ENCODE data around the gene FLT3. TPM values are rescaled to one million over a fixed set of nuclear protein-coding genes. Genes with fewer than 3 reads are reported as not detected.

FLT3 gene
- total and polyA plus RNA-seq, 11 donors, result 0.09 to 0.48 (median 0.21) TPM; not detected in 2

DNA sequence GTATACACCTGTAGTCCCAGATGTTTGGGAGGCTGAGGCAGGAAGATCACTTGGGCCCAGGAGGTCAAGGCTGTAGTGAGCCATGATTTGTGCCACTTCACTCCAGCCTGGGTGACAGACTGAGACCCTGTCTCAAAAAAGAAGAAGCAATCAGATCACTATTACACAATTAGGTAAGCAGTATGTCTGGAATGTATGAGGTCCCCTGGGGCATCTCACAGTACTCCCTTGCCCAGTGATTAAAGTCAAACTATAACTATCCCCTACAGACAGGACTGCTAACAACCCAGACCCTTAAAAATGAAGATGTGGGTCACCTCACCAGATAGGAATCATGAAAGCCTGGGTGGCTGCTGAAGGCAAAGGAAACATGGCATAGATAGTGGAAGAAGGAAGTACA, 28.6 kb upstream of the FLT3 start:
- Histone ChIP-seq H3K4me3 (no peak overlapping the region), H3K27ac (no peak overlapping the region), H3K9me3 (no peaks in the 10 kb centered on the region), H3K36me3 (no peaks in the 10 kb centered on the region), H3K27me3 (no peaks in the 10 kb centered on the region), H3K4me1 (no peaks in the 10 kb centered on the region)
- no peak for DNase-seq
- no peak for ATAC-seq
- intact Hi-C loops (cut with DNase I), result no loop called here
- TF ChIP-seq POLR2A (IDR thresholded peaks at IDR 0.05), result no peak
- no peak for TF ChIP-seq CTCF (IDR thresholded peaks at IDR 0.05)

- TF ChIP-seq CTCF (IDR thresholded peaks at IDR 0.05) (no peak), POLR2A (IDR thresholded peaks at IDR 0.05) (no peak)
- H3K4me3 ChIP-seq, result no peak overlapping the region
- intact Hi-C loops (cut with DNase I), result no loop called here
- H3K27me3 ChIP-seq, result peaks cover 0 to 4% (median 0%) of the 10 kb centered on the region in 9 donors
- H3K36me3 ChIP-seq, result no peaks in the 10 kb centered on the region
- H3K4me1 ChIP-seq, result no peaks in the 10 kb centered on the region
- H3K9me3 ChIP-seq, result no peaks in the 10 kb centered on the region
- DNase-seq (no peak), ATAC-seq (no peak)
- no peak overlapping the region for H3K27ac ChIP-seq
Measured at GRCh38 chr13:28128030-28128429, 27.7 kb upstream of the FLT3 start.

DNA sequence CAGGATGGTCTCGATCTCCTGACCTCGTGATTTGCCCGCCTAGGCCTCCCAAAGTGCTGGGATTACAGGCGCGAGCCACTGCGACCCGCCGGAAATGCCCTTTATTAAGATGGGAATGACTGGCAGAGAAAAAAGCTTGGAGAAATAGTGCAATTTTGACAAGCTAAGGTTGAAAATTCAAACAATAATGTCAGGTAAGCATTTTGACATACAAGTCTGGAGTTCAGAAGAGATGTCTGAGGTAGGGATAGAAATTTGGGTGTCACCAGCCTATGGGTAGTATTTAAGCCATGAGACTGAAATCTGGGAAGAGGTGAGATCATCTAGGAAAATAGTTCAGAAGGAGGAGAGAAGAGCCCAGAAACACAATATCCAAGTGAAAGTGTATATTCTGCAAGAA, 20.8 kb upstream of the FLT3 start:
- no peaks in the 10 kb centered on the region for H3K9me3 ChIP-seq
- TF ChIP-seq CTCF (IDR thresholded peaks at IDR 0.05) (no peak), POLR2A (IDR thresholded peaks at IDR 0.05) (no peak)
- peaks cover 0 to 7% (median 0%) of the 10 kb centered on the region in 12 donors for H3K4me1 ChIP-seq
- peaks cover 0 to 11% (median 0%) of the 10 kb centered on the region in 9 donors for H3K27me3 ChIP-seq
- H3K36me3 ChIP-seq, result no peaks in the 10 kb centered on the region
- H3K27ac ChIP-seq, result no peak overlapping the region
- 92 to 98% (median 96%) methylated on average over 8 of the region's 8 CpGs for WGBS, 4 donors
- DNase-seq (no peak), ATAC-seq (no peak)
- H3K4me3 ChIP-seq, result no peak overlapping the region
- intact Hi-C loops (cut with DNase I), result no loop called here

GRCh38 chr13:28120317-28120716, 19.9 kb upstream of the FLT3 start:
- no peak for DNase-seq

More at GRCh38 chr13:28120317-28120716, 19.9 kb upstream of the FLT3 start:
- Histone ChIP-seq H3K9me3 (no peaks in the 10 kb centered on the region), H3K27ac (no peak overlapping the region), H3K4me3 (no peak overlapping the region), H3K27me3 (peaks cover 0 to 11% (median 0%) of the 10 kb centered on the region in 9 donors), H3K4me1 (peaks cover 0 to 7% (median 0%) of the 10 kb centered on the region in 12 donors), H3K36me3 (no peaks in the 10 kb centered on the region)
- TF ChIP-seq CTCF (IDR thresholded peaks at IDR 0.05) (no peak), POLR2A (IDR thresholded peaks at IDR 0.05) (no peak)
- no peak for ATAC-seq
- intact Hi-C loops (cut with DNase I), result no loop called here

Data from heart left ventricle (tissue), 16 donors.